ENCODE data around the gene DPP6. TPM values are rescaled to one million over a fixed set of nuclear protein-coding genes. Genes with fewer than 3 reads are reported as not detected.

The DPP6 gene
- total and polyA plus RNA-seq, 2 experiments from 2014 or later: 0.21 TPM; not detected in 1

DNA sequence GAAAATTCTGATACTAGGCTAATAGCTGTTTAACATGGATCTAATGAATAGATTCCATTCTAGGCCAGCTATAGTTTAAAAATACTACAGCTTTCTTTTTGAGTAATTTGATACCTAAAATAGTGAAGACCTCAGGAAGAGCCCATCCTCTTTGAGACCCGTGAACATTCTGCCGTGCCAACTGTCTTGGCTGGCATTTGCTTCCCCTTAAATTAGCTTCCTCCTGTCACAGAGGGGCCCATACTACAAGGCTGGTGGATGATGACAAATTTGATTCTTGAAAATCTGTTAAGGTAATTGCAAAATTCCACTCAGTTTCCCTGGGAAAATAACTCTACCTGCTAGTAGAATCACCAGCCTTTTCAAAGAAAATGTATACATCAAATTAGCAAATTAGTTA, 385.0 kb downstream of the DPP6 start:
- H3K27ac ChIP-seq: no peak overlapping the region
- TF ChIP-seq, protein P1, sequence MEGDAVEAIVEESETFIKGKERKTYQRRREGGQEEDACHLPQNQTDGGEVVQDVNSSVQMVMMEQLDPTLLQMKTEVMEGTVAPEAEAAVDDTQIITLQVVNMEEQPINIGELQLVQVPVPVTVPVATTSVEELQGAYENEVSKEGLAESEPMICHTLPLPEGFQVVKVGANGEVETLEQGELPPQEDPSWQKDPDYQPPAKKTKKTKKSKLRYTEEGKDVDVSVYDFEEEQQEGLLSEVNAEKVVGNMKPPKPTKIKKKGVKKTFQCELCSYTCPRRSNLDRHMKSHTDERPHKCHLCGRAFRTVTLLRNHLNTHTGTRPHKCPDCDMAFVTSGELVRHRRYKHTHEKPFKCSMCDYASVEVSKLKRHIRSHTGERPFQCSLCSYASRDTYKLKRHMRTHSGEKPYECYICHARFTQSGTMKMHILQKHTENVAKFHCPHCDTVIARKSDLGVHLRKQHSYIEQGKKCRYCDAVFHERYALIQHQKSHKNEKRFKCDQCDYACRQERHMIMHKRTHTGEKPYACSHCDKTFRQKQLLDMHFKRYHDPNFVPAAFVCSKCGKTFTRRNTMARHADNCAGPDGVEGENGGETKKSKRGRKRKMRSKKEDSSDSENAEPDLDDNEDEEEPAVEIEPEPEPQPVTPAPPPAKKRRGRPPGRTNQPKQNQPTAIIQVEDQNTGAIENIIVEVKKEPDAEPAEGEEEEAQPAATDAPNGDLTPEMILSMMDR (IDR thresholded peaks at IDR 0.05; ENCODE audit: low read depth, low read length): no peak
- no peaks in the 10 kb centered on the region for H3K27me3 ChIP-seq
- no peaks in the 10 kb centered on the region for H3K9me3 ChIP-seq (ENCODE audit: low read depth)
- no peaks in the 10 kb centered on the region for H3K36me3 ChIP-seq
- H3K4me3 ChIP-seq: no peak overlapping the region
- H3K4me1 ChIP-seq (ENCODE audit: low read depth): no peaks in the 10 kb centered on the region
- no peak for DNase-seq (ENCODE audit: low read depth in 1 of 2, low spot score in 1 of 2)

DNA sequence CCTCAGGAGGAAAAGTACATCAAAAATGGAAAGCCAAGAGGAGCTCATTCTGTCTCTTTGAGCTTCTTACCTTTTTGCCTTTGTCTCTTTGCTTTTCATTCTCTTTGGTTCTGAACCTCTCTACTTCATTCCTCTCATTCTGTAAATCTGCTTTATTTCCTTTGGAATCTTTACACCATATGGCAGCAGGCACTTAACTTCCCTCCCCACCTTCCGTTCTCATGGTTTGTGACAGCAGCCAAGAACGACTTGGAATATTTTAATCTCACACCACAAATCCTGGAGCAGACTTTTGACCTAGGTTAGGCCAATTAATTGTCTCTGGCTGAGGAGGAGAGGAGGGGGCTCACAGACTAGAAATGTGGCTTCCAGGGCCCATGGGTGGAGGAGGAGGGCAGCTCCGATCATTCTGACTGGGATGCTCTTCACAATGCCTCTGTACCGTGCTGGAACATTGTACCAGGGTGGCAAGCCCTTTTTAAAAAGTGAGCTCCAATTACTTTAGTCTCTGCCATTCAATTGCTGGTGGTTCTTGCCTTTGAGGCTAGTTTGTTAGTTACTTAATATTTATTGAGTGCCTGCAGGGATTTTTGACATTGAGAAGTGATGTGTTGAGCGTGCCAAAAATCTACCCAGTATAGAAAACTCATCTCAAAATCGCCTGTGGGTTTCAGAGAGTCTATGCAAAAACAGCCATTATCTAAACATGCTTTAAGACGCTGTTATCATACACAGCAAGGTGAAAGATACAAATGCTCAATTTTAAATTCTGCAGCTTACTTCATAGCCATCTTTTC, 386.6 kb downstream of the DPP6 start:
- TF ChIP-seq, protein P1 (IDR thresholded peaks at IDR 0.05; ENCODE audit: low read depth, low read length): no peak
- no peaks in the 10 kb centered on the region for H3K4me1 ChIP-seq (ENCODE audit: low read depth)
- H3K9me3 ChIP-seq (ENCODE audit: low read depth): no peaks in the 10 kb centered on the region
- DNase-seq (ENCODE audit: low read depth in 1 of 2, low spot score in 1 of 2): no peak
- no peak overlapping the region for H3K27ac ChIP-seq
- H3K4me3 ChIP-seq: no peak overlapping the region
- no peaks in the 10 kb centered on the region for H3K27me3 ChIP-seq
- no peaks in the 10 kb centered on the region for H3K36me3 ChIP-seq

DNA sequence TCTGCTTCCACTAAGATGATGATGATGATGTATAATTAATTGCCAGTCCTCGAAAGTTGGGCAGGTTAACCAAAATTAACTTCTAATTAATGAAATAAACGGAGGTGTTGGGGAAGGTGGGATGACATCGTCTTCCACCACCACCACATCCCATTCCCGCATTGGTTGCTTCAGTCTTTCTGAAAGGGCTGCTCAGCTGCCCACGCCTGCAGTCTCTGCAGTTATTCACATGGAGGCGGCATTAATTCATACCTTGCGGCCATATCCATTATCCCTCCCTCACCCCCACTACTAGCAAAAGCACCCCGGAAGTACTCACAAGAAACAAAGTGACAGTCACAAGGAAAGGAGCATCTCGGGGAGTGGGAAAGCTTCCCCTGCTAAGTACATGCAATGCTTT, 387.9 kb downstream of the DPP6 start:
- Histone ChIP-seq H3K36me3 (no peaks in the 10 kb centered on the region), H3K27ac (no peak overlapping the region), H3K4me1 (ENCODE audit: low read depth) (no peaks in the 10 kb centered on the region), H3K4me3 (no peak overlapping the region), H3K9me3 (ENCODE audit: low read depth) (no peaks in the 10 kb centered on the region), H3K27me3 (no peaks in the 10 kb centered on the region)
- TF ChIP-seq, protein P1 (IDR thresholded peaks at IDR 0.05; ENCODE audit: low read depth, low read length): no peak
- DNase-seq (ENCODE audit: low read depth in 1 of 2, low spot score in 1 of 2): no peak

DNA sequence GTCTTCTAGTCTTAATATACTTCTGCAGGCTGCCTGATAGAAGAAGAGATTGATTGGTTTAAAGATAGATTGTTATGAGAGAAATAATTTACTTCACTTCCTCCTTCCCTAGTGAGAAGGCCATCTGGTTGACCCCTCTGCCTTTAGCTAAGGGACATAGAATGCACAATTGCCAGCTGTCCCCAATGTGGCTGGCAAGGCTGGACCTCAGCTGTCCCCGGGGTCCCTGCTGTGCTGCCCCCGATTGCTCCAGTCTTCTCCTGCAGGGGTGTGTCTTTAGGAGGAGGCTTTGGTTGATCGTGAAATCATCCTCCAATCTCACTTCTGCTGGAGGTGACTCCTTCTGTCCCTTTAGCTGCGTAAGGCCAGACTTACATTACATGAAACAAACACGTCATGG, 388.5 kb downstream of the DPP6 start:
- Histone ChIP-seq H3K36me3 (no peaks in the 10 kb centered on the region), H3K27ac (no peak overlapping the region), H3K4me3 (no peak overlapping the region), H3K4me1 (ENCODE audit: low read depth) (no peaks in the 10 kb centered on the region), H3K27me3 (no peaks in the 10 kb centered on the region), H3K9me3 (ENCODE audit: low read depth) (no peaks in the 10 kb centered on the region)
- TF ChIP-seq, protein P1 (IDR thresholded peaks at IDR 0.05; ENCODE audit: low read depth, low read length): no peak
- no peak for DNase-seq (ENCODE audit: low read depth in 1 of 2, low spot score in 1 of 2)

DNA sequence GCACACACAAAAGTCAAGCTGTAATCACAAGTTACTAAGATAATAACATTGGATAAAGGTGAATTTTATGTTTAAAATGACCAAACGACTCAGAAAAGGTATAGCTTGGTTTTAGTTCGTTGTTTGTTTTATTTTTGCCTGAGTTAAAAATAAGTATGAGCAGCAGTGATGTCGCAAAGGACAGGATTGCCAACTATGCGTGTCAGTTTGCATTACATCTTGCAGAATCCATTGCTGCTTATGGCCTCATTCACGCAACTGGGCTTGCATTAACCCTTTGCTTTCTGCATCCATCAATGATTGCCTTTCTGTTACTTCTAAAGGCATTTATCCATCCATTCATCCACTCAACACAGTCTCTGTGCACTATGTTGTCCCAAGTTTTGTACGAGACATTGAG, 389.6 kb downstream of the DPP6 start:
- Histone ChIP-seq H3K4me3 (no peak overlapping the region), H3K9me3 (ENCODE audit: low read depth) (no peaks in the 10 kb centered on the region), H3K27me3 (no peaks in the 10 kb centered on the region), H3K27ac (no peak overlapping the region), H3K4me1 (ENCODE audit: low read depth) (no peaks in the 10 kb centered on the region), H3K36me3 (no peaks in the 10 kb centered on the region)
- TF ChIP-seq, protein P1 (IDR thresholded peaks at IDR 0.05; ENCODE audit: low read depth, low read length): no peak
- no peak for DNase-seq (ENCODE audit: low read depth in 1 of 2, low spot score in 1 of 2)

All from cardiac muscle cell (in vitro differentiated cells and primary cell).